Adrenal gland (tissue), 5 donors: ENCODE data around the gene LDLRAD2.

ENCODE experiments used
- POLR2A ChIP-seq, 2 donors: fragments of 450-650 bp; IDR thresholded peaks; one replicate each; pipeline ENCODE4 v1.6.1; 2017; ENCODE audit warnings: antibody characterized with exemption in 2 of 2, mild to moderate bottlenecking in 2 of 2, moderate library complexity in 1 of 2
- TF ChIP-seq, protein P1 (sequence below), 6 experiments: fragments of 450-650 bp in 4 of 6; fragments of 200-600 bp in 2 of 6; sonication (generic) in 1 of 6; IDR thresholded peaks; 1 replicate in 5 of 6; 2 replicates in 1 of 6; pipeline versions ENCODE4 v1.5.1 to v1.8.0; 2016 to 2021; ENCODE audit warnings: antibody characterized with exemption in 6 of 6, mild to moderate bottlenecking in 2 of 6, moderate library complexity in 1 of 6
- donor health status: DM: no; HTN: no; CAD: no.

DNA sequence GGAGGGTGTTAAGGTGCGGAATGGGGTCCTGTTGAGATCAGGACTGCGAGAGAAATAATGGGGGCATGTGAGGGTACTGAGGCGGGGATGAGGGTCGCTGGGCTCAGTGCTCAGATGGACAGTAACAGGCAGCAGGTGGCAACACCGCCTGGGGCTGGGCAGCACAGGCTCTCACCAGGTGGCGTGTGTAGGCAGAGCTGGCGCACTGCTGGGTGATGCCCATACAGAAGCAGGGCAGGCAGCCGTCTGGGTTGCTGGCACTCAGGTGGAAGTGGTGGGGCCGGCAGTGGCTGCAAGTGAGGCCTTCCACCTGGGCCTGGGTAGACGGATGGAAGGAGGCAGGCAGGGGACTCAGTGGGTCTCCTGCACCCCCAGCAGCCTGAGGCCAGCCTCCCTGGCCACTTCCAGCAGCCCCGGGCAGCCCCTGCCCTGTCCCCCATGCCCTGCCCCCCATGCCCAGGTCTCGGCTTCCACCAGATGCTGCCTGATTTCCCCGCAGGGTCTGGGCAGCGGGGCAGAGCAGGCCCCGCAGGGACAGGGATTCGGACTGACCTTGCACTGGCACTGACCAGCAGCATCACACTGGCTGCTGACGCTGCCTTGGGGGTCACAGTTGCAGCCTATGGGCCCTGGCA, 60.5 kb downstream of the LDLRAD2 start:
- TF ChIP-seq, protein P1, sequence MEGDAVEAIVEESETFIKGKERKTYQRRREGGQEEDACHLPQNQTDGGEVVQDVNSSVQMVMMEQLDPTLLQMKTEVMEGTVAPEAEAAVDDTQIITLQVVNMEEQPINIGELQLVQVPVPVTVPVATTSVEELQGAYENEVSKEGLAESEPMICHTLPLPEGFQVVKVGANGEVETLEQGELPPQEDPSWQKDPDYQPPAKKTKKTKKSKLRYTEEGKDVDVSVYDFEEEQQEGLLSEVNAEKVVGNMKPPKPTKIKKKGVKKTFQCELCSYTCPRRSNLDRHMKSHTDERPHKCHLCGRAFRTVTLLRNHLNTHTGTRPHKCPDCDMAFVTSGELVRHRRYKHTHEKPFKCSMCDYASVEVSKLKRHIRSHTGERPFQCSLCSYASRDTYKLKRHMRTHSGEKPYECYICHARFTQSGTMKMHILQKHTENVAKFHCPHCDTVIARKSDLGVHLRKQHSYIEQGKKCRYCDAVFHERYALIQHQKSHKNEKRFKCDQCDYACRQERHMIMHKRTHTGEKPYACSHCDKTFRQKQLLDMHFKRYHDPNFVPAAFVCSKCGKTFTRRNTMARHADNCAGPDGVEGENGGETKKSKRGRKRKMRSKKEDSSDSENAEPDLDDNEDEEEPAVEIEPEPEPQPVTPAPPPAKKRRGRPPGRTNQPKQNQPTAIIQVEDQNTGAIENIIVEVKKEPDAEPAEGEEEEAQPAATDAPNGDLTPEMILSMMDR (IDR thresholded peaks at IDR 0.05) = no peak
- TF ChIP-seq POLR2A (IDR thresholded peaks at IDR 0.05) = no peak
